ENCODE results near the gene ERGIC3.
A peak's percentile ranks its signal among the peaks of the same experiment; 100 is the strongest.

The ERGIC3 gene

GRCh38 chr20:35572838-35573237, 31.0 kb downstream of the ERGIC3 start (continued):
- TF ChIP-seq TSHZ1 (tag by site-specific recombination; IDR thresholded peaks at IDR 0.05; ENCODE audit: borderline replicate concordance) (no peak), ZNF449 (tag by site-specific recombination; IDR thresholded peaks at IDR 0.05) (no peak), ZNF26 (tag by site-specific recombination; IDR thresholded peaks at IDR 0.05) (no peak), KLF8 (tag by site-specific recombination; IDR thresholded peaks at IDR 0.05) (peak; percentile 44; the same call in 1 of the 2 replicates), ZNF621 (tag by site-specific recombination; IDR thresholded peaks at IDR 0.05) (no peak), ZNF654 (tag by site-specific recombination; IDR thresholded peaks at IDR 0.05; ENCODE audit: low read depth) (no peak)

- TF ChIP-seq ZNF777 (tag by site-specific recombination; IDR thresholded peaks at IDR 0.05; ENCODE audit: borderline replicate concordance) (no peak), ZNF473 (tag by site-specific recombination; IDR thresholded peaks at IDR 0.05) (no peak), ZFP3 (tag by site-specific recombination; IDR thresholded peaks at IDR 0.05; ENCODE audit: low read depth) (no peak), ZNF626 (tag by site-specific recombination; IDR thresholded peaks at IDR 0.05) (no peak), TSHZ1 (tag by site-specific recombination; IDR thresholded peaks at IDR 0.05; ENCODE audit: borderline replicate concordance) (no peak), ZNF747 (tag by site-specific recombination; IDR thresholded peaks at IDR 0.05) (no peak), ZSCAN4 (tag by site-specific recombination; IDR thresholded peaks at IDR 0.05) (no peak), ZNF560 (tag by site-specific recombination; IDR thresholded peaks at IDR 0.05; ENCODE audit: borderline replicate concordance) (no peak), ZBTB6 (tag by site-specific recombination; IDR thresholded peaks at IDR 0.05) (no peak), KLF16 (tag by site-specific recombination; IDR thresholded peaks at IDR 0.05) (no peak), ZNF623 (tag by site-specific recombination; IDR thresholded peaks at IDR 0.05) (no peak)
- Histone ChIP-seq H3K9me3 (ENCODE audit: control insufficient read depth, insufficient read depth, low read depth, low read length) (no peaks in the 10 kb centered on the region), H3K4me3 (ENCODE audit: low read depth, low read length) (no peak overlapping the region), H3K4me1 (ENCODE audit: control insufficient read depth, insufficient read depth, low read length) (no peaks in the 10 kb centered on the region), H3K27ac (ENCODE audit: extremely low read depth, low read depth, low read length) (no peak overlapping the region), H3K36me3 (ENCODE audit: control insufficient read depth in 2 of 2, insufficient read depth in 1 of 2, low read length in 2 of 2) (peaks cover 0 to 5% of the 10 kb centered on the region in 2 experiments; a peak in 1 of 3 replicates)
- ChIA-PET CTCF (no interaction called here), POLR2A (no interaction called here)
Observed at GRCh38 chr20:35575958-35576357, 34.1 kb downstream of the ERGIC3 start.

Data from HEK293 (cell line).